K562 (cell line): ENCODE results near the gene UMODL1. TPM values are rescaled to one million over a fixed set of nuclear protein-coding genes. Genes with fewer than 3 reads are reported as not detected.

ENCODE experiments used
- ARID1B ChIP-seq: fragments of 450-650 bp; IDR thresholded peaks from 2 replicates; pipeline ENCODE4 v1.6.1; 2016; ENCODE audit warnings: antibody characterized with exemption, mild to moderate bottlenecking, inconsistent platforms
- CBFB ChIP-seq: sonication (generic); formaldehyde crosslinking; IDR thresholded peaks from 2 replicates; pipeline ENCODE4 v1.4.0; 2020; ENCODE audit warnings: mild to moderate bottlenecking, missing genetic modification reagents
- CCAR2 ChIP-seq: fragments of 200-400 bp; formaldehyde crosslinking; IDR thresholded peaks from 2 replicates; pipeline ENCODE4 v1.6.1; 2017; ENCODE audit warnings: mild to moderate bottlenecking, low read depth, low read length
- CCNT2 ChIP-seq: IDR thresholded peaks from 2 replicates; pipeline ENCODE4 v1.6.1; 2011; ENCODE audit warnings: borderline replicate concordance, low read depth, mild to moderate bottlenecking, moderate library complexity, mixed read lengths, low read length; ENCODE audit not compliant: insufficient read length; ENCODE audit errors: extremely low read depth
- EGR1 ChIP-seq: fragments of 450-650 bp; conservative IDR thresholded peaks from 2 replicates; pipeline ENCODE4 v1.6.1; 2017; ENCODE audit warnings: mild to moderate bottlenecking
- ESRRA ChIP-seq: fragments of 450-650 bp; IDR thresholded peaks from 2 replicates; pipeline ENCODE4 v1.6.1; 2014; ENCODE audit warnings: low read depth, mild to moderate bottlenecking, moderate library complexity, borderline replicate concordance
- ESRRB ChIP-seq: fragments of 250-450 bp; sonication (Bioruptor Pico); IDR thresholded peaks from 2 replicates; pipeline ENCODE4 v1.5.0; 2020; ENCODE audit warnings: mild to moderate bottlenecking, moderate library complexity, borderline replicate concordance
- FOXM1 ChIP-seq, 2 experiments: fragments of 450-650 bp in 1 of 2; sonication (generic) in 1 of 2; formaldehyde crosslinking in 1 of 2; IDR thresholded peaks; 2 replicates each; pipeline versions ENCODE4 v1.6.1 to v1.9.0; 2017 to 2022; ENCODE audit warnings: low read depth in 2 of 2, mild to moderate bottlenecking in 2 of 2, missing genetic modification reagents in 1 of 2, moderate library complexity in 1 of 2
- KLF1 ChIP-seq: fragments of 450-650 bp; IDR thresholded peaks from 2 replicates; pipeline ENCODE4 v1.6.1; 2016; ENCODE audit warnings: missing genetic modification characterization, missing compliant biosample characterization
- MECOM ChIP-seq: fragments of 250-450 bp; sonication (Bioruptor Pico); IDR thresholded peaks from 2 replicates; pipeline ENCODE4 v1.8.0; 2022; ENCODE audit warnings: inconsistent platforms
- MYBL2 ChIP-seq, 2 experiments: fragments of 450-650 bp in 1 of 2; sonication (generic) in 1 of 2; formaldehyde crosslinking in 1 of 2; IDR thresholded peaks; 2 replicates each; pipeline versions ENCODE4 v1.6.1 to v1.8.1; 2017 to 2022; ENCODE audit warnings: borderline replicate concordance in 1 of 2, inconsistent platforms in 1 of 2, low read depth in 1 of 2, mild to moderate bottlenecking in 1 of 2, missing genetic modification reagents in 1 of 2, moderate library complexity in 1 of 2
- OTX1 ChIP-seq: fragments of 450-650 bp; formaldehyde crosslinking; IDR thresholded peaks from 2 replicates; pipeline ENCODE4 v1.4.0; 2022; ENCODE audit warnings: mild to moderate bottlenecking
- PPARD ChIP-seq: fragments of 250-450 bp; sonication (Bioruptor Pico); IDR thresholded peaks from 2 replicates; pipeline ENCODE4 v1.8.0; 2022; ENCODE audit warnings: inconsistent platforms, mild to moderate bottlenecking, moderate library complexity
- PYGO2 ChIP-seq: fragments of 450-650 bp; IDR thresholded peaks from 2 replicates; pipeline ENCODE4 v1.6.1; 2016; ENCODE audit warnings: mild to moderate bottlenecking, missing genetic modification characterization, moderate library complexity, missing compliant biosample characterization
- SREBF1 ChIP-seq: fragments of 150-350 bp; IDR thresholded peaks from 2 replicates; pipeline ENCODE4 v1.6.1; 2014; ENCODE audit warnings: antibody characterized with exemption, low read depth, low read length, borderline replicate concordance
- TGIF2 ChIP-seq: sonication (generic); formaldehyde crosslinking; IDR thresholded peaks from 2 replicates; pipeline ENCODE4 v1.8.1; 2022; ENCODE audit warnings: mild to moderate bottlenecking, missing genetic modification reagents, moderate library complexity
- VEZF1 ChIP-seq: fragments of 200-800 bp; sonication (Bioruptor generic); IDR thresholded peaks from 2 replicates; pipeline ENCODE4 v1.6.1; 2017; ENCODE audit warnings: missing genetic modification characterization, missing compliant biosample characterization
- ZBTB11 ChIP-seq, 3 experiments: fragments of 200-800 bp in 1 of 3; fragments of 250-450 bp in 1 of 3; fragments of 450-650 bp in 1 of 3; sonication (Bioruptor Pico) in 1 of 3; sonication (Bioruptor generic) in 1 of 3; formaldehyde crosslinking in 1 of 3; IDR thresholded peaks; 2 replicates each; pipeline versions ENCODE4 v1.6.1 to v1.8.0; 2016 to 2022; ENCODE audit warnings: mild to moderate bottlenecking in 2 of 3, missing genetic modification characterization in 2 of 3, missing compliant biosample characterization in 1 of 3, moderate library complexity in 1 of 3
- polyA plus RNA-seq, 8 experiments: library from polyadenylated mRNA; depleted of rRNA in 4 of 8; stranded (reverse) in 5 of 8; unstranded in 3 of 8; fragments of >200 nt; fragmentation: Nextera tagmentation in 2 of 8; fragmentation: Illumina TruSeq in 1 of 8; extraction: Ambion mirVana in 2 of 8; extraction: Trizol in 1 of 8; gene quantifications; 2 replicates each; pipeline versions ENCODE4 v1.2.1 to v1.2.3, GENCODE V29; 2011 to 2014; ENCODE audit warnings: inconsistent platforms in 1 of 8, missing spikeins in 1 of 8
- total RNA-seq, 7 experiments: library from RNA; depleted of rRNA in 6 of 7; stranded (reverse); fragments of >200 nt in 6 of 7; fragmentation: Illumina TruSeq in 2 of 7; extraction: Trizol in 2 of 7; gene quantifications; 2 replicates each; pipeline versions ENCODE4 v1.2.1 to v1.2.3, GENCODE V29; 2011 to 2021; ENCODE audit warnings: low replicate concordance in 1 of 7
- TF ChIP-seq, protein P1 (sequence below), 2 experiments: fragments of 150-350 bp in 1 of 2; IDR thresholded peaks; 2 replicates each; pipeline ENCODE4 v1.6.1; 2012 to 2016; ENCODE audit warnings: low read depth in 2 of 2, low read length in 2 of 2, mild to moderate bottlenecking in 1 of 2, moderate library complexity in 1 of 2

UMODL1 gene
- total and polyA plus RNA-seq, 9 of the 15 experiments (the other 6 are each of a cell fraction or from before 2014, with no cell fraction given): not detected

GRCh38 chr21:42051788-42052187, 19.3 kb upstream of the UMODL1 start (continued):
- TF ChIP-seq ZBTB11 (CRISPR knock-in tag; IDR thresholded peaks at IDR 0.05) (no peak), EGR1 (no peak), VEZF1 (CRISPR knock-in tag) (peak; percentile 55), PPARD (CRISPR knock-in tag) (no peak), KLF1 (tag) (no peak), ESRRA (peak; percentile 86; the same call in 1 of the 2 replicates), CCNT2 (peak; percentile 28), MYBL2 (IDR thresholded peaks at IDR 0.05; ENCODE audit: low read depth) (no peak), MYBL2 (CRISPR knock-in tag; IDR thresholded peaks at IDR 0.05; ENCODE audit: borderline replicate concordance) (no peak), TGIF2 (CRISPR knock-in tag) (no peak), CBFB (CRISPR knock-in tag) (0 out of 2 replicates have a peak, but pooled peaks have one; percentile 46), MECOM (CRISPR knock-in tag) (no peak), OTX1 (peak; percentile 77), ESRRB (CRISPR knock-in tag) (no peak), SREBF1 (no peak), ARID1B (peak; percentile 96), CCAR2 (0 out of 2 replicates have a peak, but pooled peaks have one; percentile 65), FOXM1 (IDR thresholded peaks at IDR 0.05; ENCODE audit: low read depth) (peak; percentile 73; the same call in 1 of the 2 replicates), FOXM1 (CRISPR knock-in tag; IDR thresholded peaks at IDR 0.05; ENCODE audit: low read depth) (no peak), PYGO2 (0 out of 2 replicates have a peak, but pooled peaks have one; percentile 60)
- TF ChIP-seq, protein P1, sequence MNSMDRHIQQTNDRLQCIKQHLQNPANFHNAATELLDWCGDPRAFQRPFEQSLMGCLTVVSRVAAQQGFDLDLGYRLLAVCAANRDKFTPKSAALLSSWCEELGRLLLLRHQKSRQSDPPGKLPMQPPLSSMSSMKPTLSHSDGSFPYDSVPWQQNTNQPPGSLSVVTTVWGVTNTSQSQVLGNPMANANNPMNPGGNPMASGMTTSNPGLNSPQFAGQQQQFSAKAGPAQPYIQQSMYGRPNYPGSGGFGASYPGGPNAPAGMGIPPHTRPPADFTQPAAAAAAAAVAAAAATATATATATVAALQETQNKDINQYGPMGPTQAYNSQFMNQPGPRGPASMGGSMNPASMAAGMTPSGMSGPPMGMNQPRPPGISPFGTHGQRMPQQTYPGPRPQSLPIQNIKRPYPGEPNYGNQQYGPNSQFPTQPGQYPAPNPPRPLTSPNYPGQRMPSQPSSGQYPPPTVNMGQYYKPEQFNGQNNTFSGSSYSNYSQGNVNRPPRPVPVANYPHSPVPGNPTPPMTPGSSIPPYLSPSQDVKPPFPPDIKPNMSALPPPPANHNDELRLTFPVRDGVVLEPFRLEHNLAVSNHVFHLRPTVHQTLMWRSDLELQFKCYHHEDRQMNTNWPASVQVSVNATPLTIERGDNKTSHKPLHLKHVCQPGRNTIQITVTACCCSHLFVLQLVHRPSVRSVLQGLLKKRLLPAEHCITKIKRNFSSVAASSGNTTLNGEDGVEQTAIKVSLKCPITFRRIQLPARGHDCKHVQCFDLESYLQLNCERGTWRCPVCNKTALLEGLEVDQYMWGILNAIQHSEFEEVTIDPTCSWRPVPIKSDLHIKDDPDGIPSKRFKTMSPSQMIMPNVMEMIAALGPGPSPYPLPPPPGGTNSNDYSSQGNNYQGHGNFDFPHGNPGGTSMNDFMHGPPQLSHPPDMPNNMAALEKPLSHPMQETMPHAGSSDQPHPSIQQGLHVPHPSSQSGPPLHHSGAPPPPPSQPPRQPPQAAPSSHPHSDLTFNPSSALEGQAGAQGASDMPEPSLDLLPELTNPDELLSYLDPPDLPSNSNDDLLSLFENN (IDR thresholded peaks at IDR 0.05; ENCODE audit: low read depth in 2 of 2, low read length in 2 of 2): peak in 1 of 2 experiments; percentile 82; a peak in 2 of 4 replicates
